H7 (cell line): ENCODE results near the gene PYGB. TPM values are rescaled to one million over a fixed set of nuclear protein-coding genes. Genes with fewer than 3 reads are reported as not detected.

Experiments used
- total RNA-seq: library from RNA; depleted of rRNA; stranded (reverse); fragments of >200 nt; shearing (Covaris generic); gene quantifications from 2 replicates; pipeline ENCODE4 v1.2.3, GENCODE V29; 2014; rRNA removed

Gene PYGB
- total RNA-seq, 1 experiment from 2014 or later, result 57.1 TPM

Other genes with a start within 250 kb of the PYGB start
- not detected in 2 replicates for gene ACSS1, start 189.9 kb upstream of the PYGB start, total RNA-seq
- gene VSX1, start 165.9 kb upstream of the PYGB start, total RNA-seq, result not detected in 2 replicates
- gene ENTPD6, start 52.4 kb upstream of the PYGB start, total RNA-seq, result 45.4 and 51.2 TPM in 2 replicates
- 36.4 and 37.2 TPM in 2 replicates for gene ABHD12, start 142.8 kb downstream of the PYGB start, total RNA-seq
- gene GINS1, start 159.6 kb downstream of the PYGB start, total RNA-seq, result 46.6 and 48.9 TPM in 2 replicates